Liver (tissue), 9 donors: Measurements from ENCODE around the gene METTL15. TPM values are rescaled to one million over a fixed set of nuclear protein-coding genes. Genes with fewer than 3 reads are reported as not detected.
A peak's percentile ranks its signal among the peaks of the same experiment; 100 is the strongest.

Experiments used
- DNase-seq: peaks from one replicate; pipeline ENCODE4 v3.0.0-alpha.2; 2017; ENCODE audit warnings: low spot score
- H3K27ac ChIP-seq, 2 donors: one replicate each; pipeline ENCODE4 v1.7.0; 2013; ENCODE audit warnings: inconsistent platforms in 2 of 2, low read length in 2 of 2, control low read depth in 1 of 2, low read depth in 1 of 2, mild to moderate bottlenecking in 1 of 2
- H3K27me3 ChIP-seq, 4 donors: one replicate each; pipeline versions ENCODE4 v1.6.1 to v1.7.0; 2013; ENCODE audit warnings: low read length in 3 of 4, inconsistent platforms in 1 of 4, mild to moderate bottlenecking in 1 of 4, moderate library complexity in 1 of 4; ENCODE audit not compliant: control insufficient read depth in 4 of 4, insufficient read depth in 4 of 4
- H3K36me3 ChIP-seq, 4 donors: one replicate each; pipeline versions ENCODE4 v1.6.1 to v1.7.0; 2013; ENCODE audit warnings: low read length in 3 of 4, mild to moderate bottlenecking in 3 of 4, low read depth in 1 of 4, moderate library complexity in 1 of 4; ENCODE audit not compliant: control insufficient read depth in 4 of 4, insufficient read depth in 3 of 4
- H3K4me1 ChIP-seq, 4 donors: one replicate each; pipeline versions ENCODE4 v1.6.1 to v1.7.0; 2013; ENCODE audit warnings: low read length in 3 of 4, mild to moderate bottlenecking in 3 of 4, moderate library complexity in 1 of 4; ENCODE audit not compliant: control insufficient read depth in 4 of 4, insufficient read depth in 4 of 4
- H3K4me3 ChIP-seq, 3 donors: one replicate each; pipeline versions ENCODE4 v1.6.1 to v1.7.0; 2013; ENCODE audit warnings: low read length in 3 of 3, control low read depth in 1 of 3, low read depth in 1 of 3, mild to moderate bottlenecking in 1 of 3
- H3K9ac ChIP-seq, 2 donors: one replicate each; pipeline ENCODE4 v1.7.0; 2013; ENCODE audit warnings: low read length in 2 of 2, mild to moderate bottlenecking in 2 of 2, moderate library complexity in 2 of 2, control low read depth in 1 of 2, low read depth in 1 of 2
- H3K9me3 ChIP-seq, 4 donors: one replicate each; pipeline versions ENCODE4 v1.6.1 to v1.7.0; 2013; ENCODE audit warnings: low read length in 3 of 4; ENCODE audit not compliant: control insufficient read depth in 4 of 4
- ATF3 ChIP-seq: IDR thresholded peaks from 2 replicates; pipeline ENCODE4 v1.6.1; 2016; ENCODE audit warnings: antibody characterized with exemption
- CTCF ChIP-seq: fragments of 150-350 bp; IDR thresholded peaks from 2 replicates; pipeline ENCODE4 v1.5.1; 2017; ENCODE audit warnings: improper control_type of control experiment, low read depth, low read length; ENCODE audit not compliant: missing input control
- EGR1 ChIP-seq, 2 donors: IDR thresholded peaks; 2 replicates each; pipeline ENCODE4 v1.6.1; 2016 to 2018; ENCODE audit warnings: antibody characterized with exemption in 2 of 2, low read depth in 2 of 2
- FOXA1 ChIP-seq: IDR thresholded peaks from 2 replicates; pipeline ENCODE4 v1.6.1; 2016; ENCODE audit warnings: antibody characterized with exemption
- FOXA2 ChIP-seq: IDR thresholded peaks from 2 replicates; pipeline ENCODE4 v1.6.1; 2016; ENCODE audit warnings: antibody characterized with exemption
- GABPA ChIP-seq, 2 donors: IDR thresholded peaks in 1 of 2; conservative IDR thresholded peaks in 1 of 2; 2 replicates each; pipeline ENCODE4 v1.6.1; 2016; ENCODE audit warnings: antibody characterized with exemption in 2 of 2, mild to moderate bottlenecking in 1 of 2, moderate library complexity in 1 of 2
- HNF4A ChIP-seq, 2 donors: conservative IDR thresholded peaks; 2 replicates each; pipeline ENCODE4 v1.6.1; 2016; ENCODE audit warnings: antibody characterized with exemption in 2 of 2, mild to moderate bottlenecking in 2 of 2
- HNF4G ChIP-seq: IDR thresholded peaks from 2 replicates; pipeline ENCODE4 v1.6.1; 2016; ENCODE audit warnings: antibody characterized with exemption
- JUND ChIP-seq, 2 donors: IDR thresholded peaks; 2 replicates each; pipeline ENCODE4 v1.6.1; 2016; ENCODE audit warnings: antibody characterized with exemption in 2 of 2
- MAX ChIP-seq: IDR thresholded peaks from 2 replicates; pipeline ENCODE4 v1.6.1; 2016; ENCODE audit warnings: antibody characterized with exemption
- NR2F2 ChIP-seq: IDR thresholded peaks from 2 replicates; pipeline ENCODE4 v1.6.1; 2016; ENCODE audit warnings: antibody characterized with exemption
- RAD21 ChIP-seq, 2 donors: IDR thresholded peaks; 2 replicates each; pipeline ENCODE4 v1.6.1; 2016; ENCODE audit warnings: antibody characterized with exemption in 2 of 2, mild to moderate bottlenecking in 2 of 2
- REST ChIP-seq: IDR thresholded peaks from 2 replicates; pipeline ENCODE4 v1.6.1; 2016; ENCODE audit warnings: antibody characterized with exemption, mild to moderate bottlenecking
- RXRA ChIP-seq, 2 donors: IDR thresholded peaks; 2 replicates each; pipeline ENCODE4 v1.6.1; 2017 to 2018; ENCODE audit warnings: antibody characterized with exemption in 2 of 2, mild to moderate bottlenecking in 1 of 2
- SP1 ChIP-seq: IDR thresholded peaks from 2 replicates; pipeline ENCODE4 v1.6.1; 2018; ENCODE audit warnings: antibody characterized with exemption, mild to moderate bottlenecking
- YY1 ChIP-seq: IDR thresholded peaks from 2 replicates; pipeline ENCODE4 v1.6.1; 2016; ENCODE audit warnings: antibody characterized with exemption, mild to moderate bottlenecking
- ZBTB33 ChIP-seq: IDR thresholded peaks from 2 replicates; pipeline ENCODE4 v1.6.1; 2016; ENCODE audit warnings: antibody characterized with exemption
- WGBS: extraction: QIAGEN DNeasy Blood & Tissue Kit; methylation state at CpG from one replicate; pipeline ENCODE4 v1.1.7; 2013; 5-methylcytosine and 5-hydroxymethylcytosine counted together
- polyA plus RNA-seq, 2 donors: library from polyadenylated mRNA; stranded (reverse) in 1 of 2; unstranded in 1 of 2; fragments of 200-250 nt in 1 of 2; fragments of >200 nt in 1 of 2; fragmentation: Nextera tagmentation in 1 of 2; extraction: Ambion mirVana in 1 of 2; gene quantifications; one replicate each; pipeline versions ENCODE4 v1.2.1 to v1.2.3, GENCODE V29; 2013 to 2015
- total RNA-seq, 2 donors: library from RNA; depleted of rRNA; stranded (reverse); fragments of >200 nt; gene quantifications; one replicate each; pipeline ENCODE4 v1.2.3, GENCODE V29; 2014
- donor health status: healthy.
- donor health status: healthy.
- donor health status: healthy.
- donor health status: healthy.
- donor health status: healthy.

METTL15 gene
- total and polyA plus RNA-seq, 4 donors: 4.1 to 11.5 (median 8.1) TPM

GRCh38 chr11:28107191-28107749, 918 bp upstream of the METTL15 start:
- WGBS: 1% methylated on average over 11 of the region's 11 CpGs
- H3K4me1 ChIP-seq: peaks cover 0 to 35% (median 30%) of the 10 kb centered on the region in 4 donors
- peak overlapping the region in 1 of 2 donors; percentile 76 for H3K27ac ChIP-seq
- TF ChIP-seq RXRA (IDR thresholded peaks at IDR 0.05): no peak
- TF ChIP-seq MAX: no peak
- no peak for TF ChIP-seq JUND (IDR thresholded peaks at IDR 0.05)
- TF ChIP-seq FOXA1: no peak
- no peak for TF ChIP-seq HNF4A (conservative IDR thresholded peaks at IDR 0.05)
- TF ChIP-seq REST: no peak
- no peak for TF ChIP-seq EGR1 (IDR thresholded peaks at IDR 0.05; ENCODE audit: low read depth in 2 of 2)
- no peak for TF ChIP-seq CTCF
- H3K36me3 ChIP-seq: no peaks in the 10 kb centered on the region
- no peaks in the 10 kb centered on the region for H3K27me3 ChIP-seq
- peak overlapping the region; percentile 57 to 88 (median 70) for H3K4me3 ChIP-seq
- peak overlapping the region in 1 of 2 donors; percentile 77 for H3K9ac ChIP-seq
- DNase-seq: peak; percentile 38
- no peaks in the 10 kb centered on the region for H3K9me3 ChIP-seq

GRCh38 chr11:28108958-28109357, 770 bp downstream of the METTL15 start:
- H3K27ac ChIP-seq: no peak overlapping the region
- H3K27me3 ChIP-seq: no peaks in the 10 kb centered on the region
- H3K36me3 ChIP-seq: peaks cover 0 to 3% (median 0%) of the 10 kb centered on the region in 4 donors
- H3K9ac ChIP-seq: peak overlapping the region in 1 of 2 donors; percentile 68
- H3K4me1 ChIP-seq: peaks cover 0 to 35% (median 30%) of the 10 kb centered on the region in 4 donors
- 80% methylated on average over 3 of the region's 3 CpGs for WGBS
- H3K4me3 ChIP-seq: no peak overlapping the region
- H3K9me3 ChIP-seq: no peaks in the 10 kb centered on the region
- no peak for DNase-seq
- TF ChIP-seq CTCF (no peak), GABPA (IDR thresholded peaks at IDR 0.05 in 1 of 2, conservative IDR thresholded peaks at IDR 0.05 in 1 of 2) (no peak), ZBTB33 (no peak), FOXA2 (no peak), HNF4A (conservative IDR thresholded peaks at IDR 0.05) (no peak), SP1 (no peak), MAX (no peak), REST (no peak), NR2F2 (no peak), EGR1 (IDR thresholded peaks at IDR 0.05; ENCODE audit: low read depth in 2 of 2) (no peak), RAD21 (IDR thresholded peaks at IDR 0.05) (no peak), YY1 (no peak), HNF4G (no peak), ATF3 (no peak), FOXA1 (no peak)
